Endothelial cell (in vitro differentiated cells): ENCODE data around the gene DIS3L2. TPM values are rescaled to one million over a fixed set of nuclear protein-coding genes. Genes with fewer than 3 reads are reported as not detected.
"Not testable (repeated sequence)": the region's sequence is repeated elsewhere in the genome, so short reads cannot be mapped to it uniquely, and the experiment has no call there.

Experiments
- DNase-seq: peaks from one replicate; pipeline ENCODE4 v3.0.0; 2021; ENCODE audit warnings: low spot score
- H3K27ac Mint-ChIP-seq: one replicate; pipeline ENCODE4 v1.8.0; 2021; ENCODE audit warnings: mixed read lengths, inconsistent platforms; ENCODE audit not compliant: unreplicated experiment
- H3K27me3 Mint-ChIP-seq: one replicate; pipeline ENCODE4 v1.8.0; 2021; ENCODE audit warnings: mild to moderate bottlenecking, moderate library complexity, mixed read lengths, inconsistent platforms; ENCODE audit not compliant: unreplicated experiment
- H3K36me3 Mint-ChIP-seq: one replicate; pipeline ENCODE4 v1.8.0; 2021; ENCODE audit warnings: mild to moderate bottlenecking, low read depth, mixed read lengths, inconsistent platforms; ENCODE audit not compliant: unreplicated experiment
- H3K4me1 Mint-ChIP-seq: one replicate; pipeline ENCODE4 v1.8.0; 2021; ENCODE audit warnings: mild to moderate bottlenecking, mixed read lengths, inconsistent platforms; ENCODE audit not compliant: unreplicated experiment
- H3K4me3 Mint-ChIP-seq: one replicate; pipeline ENCODE4 v1.8.0; 2021; ENCODE audit warnings: mild to moderate bottlenecking, mixed read lengths, inconsistent platforms; ENCODE audit not compliant: unreplicated experiment
- H3K9me3 Mint-ChIP-seq: one replicate; pipeline ENCODE4 v1.8.0; 2021; ENCODE audit warnings: mixed read lengths, inconsistent platforms; ENCODE audit not compliant: unreplicated experiment
- total RNA-seq: library from RNA; stranded (reverse); fragmentation: NEBNext Ultra II Directional; extraction: Animal tissue kit (Norgen Biotek cat#: 25700); gene quantifications from one replicate; pipeline ENCODE4 v1.2.1, GENCODE V29; 2021; ENCODE audit not compliant: unreplicated experiment
- TF ChIP-seq, protein P1 (sequence below): fragments of 200-600 bp; sonication (generic); IDR thresholded peaks from one replicate; pipeline ENCODE4 v1.5.0; 2021; ENCODE audit warnings: antibody characterized with exemption; ENCODE audit not compliant: unreplicated experiment

The DIS3L2 gene
- total RNA-seq, 1 donor from 2014 or later, result 42.1 TPM

DNA sequence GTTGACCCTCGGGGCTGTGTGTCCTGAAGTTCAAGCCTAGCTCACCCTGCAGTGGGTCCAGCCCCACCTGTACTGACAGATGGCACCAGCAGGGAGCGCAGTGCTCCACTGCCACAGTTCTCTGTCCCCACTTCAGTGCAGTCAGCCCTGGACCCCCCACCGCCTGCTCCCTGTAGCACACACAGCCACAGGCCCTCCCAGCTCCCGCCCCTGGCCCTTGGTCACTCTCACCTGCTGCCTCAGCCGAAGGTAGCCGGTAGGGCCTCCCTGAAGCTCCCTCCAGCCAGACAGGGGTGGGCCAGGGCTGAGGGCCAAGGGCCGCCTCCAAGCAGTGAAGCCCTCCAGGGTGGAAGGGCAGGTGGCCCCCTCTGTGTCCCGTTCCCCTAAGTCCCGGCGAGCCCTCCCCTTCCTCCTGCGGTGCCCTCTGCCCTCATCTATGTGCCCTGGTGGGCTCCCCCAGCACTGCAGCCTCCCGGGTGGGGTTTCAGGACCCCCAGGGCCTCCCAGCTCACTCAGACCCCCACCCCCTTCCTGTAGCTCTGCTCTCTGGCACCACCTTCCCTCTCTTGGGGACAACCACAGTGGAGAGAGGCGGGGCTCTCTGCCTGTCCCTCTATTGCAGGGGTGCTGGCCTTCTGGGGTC lies 406.2 kb downstream of the DIS3L2 start:
- peak; percentile 47 for DNase-seq
- TF ChIP-seq, protein P1, sequence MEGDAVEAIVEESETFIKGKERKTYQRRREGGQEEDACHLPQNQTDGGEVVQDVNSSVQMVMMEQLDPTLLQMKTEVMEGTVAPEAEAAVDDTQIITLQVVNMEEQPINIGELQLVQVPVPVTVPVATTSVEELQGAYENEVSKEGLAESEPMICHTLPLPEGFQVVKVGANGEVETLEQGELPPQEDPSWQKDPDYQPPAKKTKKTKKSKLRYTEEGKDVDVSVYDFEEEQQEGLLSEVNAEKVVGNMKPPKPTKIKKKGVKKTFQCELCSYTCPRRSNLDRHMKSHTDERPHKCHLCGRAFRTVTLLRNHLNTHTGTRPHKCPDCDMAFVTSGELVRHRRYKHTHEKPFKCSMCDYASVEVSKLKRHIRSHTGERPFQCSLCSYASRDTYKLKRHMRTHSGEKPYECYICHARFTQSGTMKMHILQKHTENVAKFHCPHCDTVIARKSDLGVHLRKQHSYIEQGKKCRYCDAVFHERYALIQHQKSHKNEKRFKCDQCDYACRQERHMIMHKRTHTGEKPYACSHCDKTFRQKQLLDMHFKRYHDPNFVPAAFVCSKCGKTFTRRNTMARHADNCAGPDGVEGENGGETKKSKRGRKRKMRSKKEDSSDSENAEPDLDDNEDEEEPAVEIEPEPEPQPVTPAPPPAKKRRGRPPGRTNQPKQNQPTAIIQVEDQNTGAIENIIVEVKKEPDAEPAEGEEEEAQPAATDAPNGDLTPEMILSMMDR, result peak; percentile 52
- H3K4me1 Mint-ChIP-seq, result no peaks in the 10 kb centered on the region
- H3K4me3 Mint-ChIP-seq, result no peak overlapping the region
- H3K27ac Mint-ChIP-seq, result no peak overlapping the region
- peaks cover 8% of the 10 kb centered on the region for H3K27me3 Mint-ChIP-seq
- no peaks in the 10 kb centered on the region for H3K36me3 Mint-ChIP-seq
- H3K9me3 Mint-ChIP-seq, result no peaks in the 10 kb centered on the region

DNA sequence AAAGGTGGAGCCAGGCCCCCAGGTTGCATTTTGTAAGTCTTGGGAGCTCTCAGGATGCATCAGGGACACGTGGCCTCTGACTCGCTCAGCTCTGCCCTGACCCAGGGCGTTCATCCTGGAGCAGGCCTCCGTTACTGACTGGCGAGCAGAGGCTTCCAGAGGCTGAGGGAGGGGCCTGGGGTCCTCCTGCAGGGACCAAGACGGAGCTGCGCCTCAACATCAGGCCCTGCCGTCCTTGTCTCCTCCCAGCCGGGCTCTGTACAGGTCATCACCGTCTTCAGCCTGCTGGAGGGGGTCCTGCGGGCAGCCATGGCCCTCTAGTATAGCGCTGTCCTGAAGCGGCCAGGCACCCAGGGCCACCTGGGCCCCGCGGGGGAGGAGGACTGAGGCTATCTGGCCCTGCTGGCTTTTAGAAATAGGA lies 406.8 kb downstream of the DIS3L2 start:
- Mint-ChIP-seq H3K9me3 (no peaks in the 10 kb centered on the region), H3K4me1 (no peaks in the 10 kb centered on the region), H3K36me3 (no peaks in the 10 kb centered on the region), H3K4me3 (no peak overlapping the region), H3K27ac (no peak overlapping the region), H3K27me3 (peaks cover 8% of the 10 kb centered on the region)
- TF ChIP-seq, protein P1, result no peak
- no peak for DNase-seq

DNA sequence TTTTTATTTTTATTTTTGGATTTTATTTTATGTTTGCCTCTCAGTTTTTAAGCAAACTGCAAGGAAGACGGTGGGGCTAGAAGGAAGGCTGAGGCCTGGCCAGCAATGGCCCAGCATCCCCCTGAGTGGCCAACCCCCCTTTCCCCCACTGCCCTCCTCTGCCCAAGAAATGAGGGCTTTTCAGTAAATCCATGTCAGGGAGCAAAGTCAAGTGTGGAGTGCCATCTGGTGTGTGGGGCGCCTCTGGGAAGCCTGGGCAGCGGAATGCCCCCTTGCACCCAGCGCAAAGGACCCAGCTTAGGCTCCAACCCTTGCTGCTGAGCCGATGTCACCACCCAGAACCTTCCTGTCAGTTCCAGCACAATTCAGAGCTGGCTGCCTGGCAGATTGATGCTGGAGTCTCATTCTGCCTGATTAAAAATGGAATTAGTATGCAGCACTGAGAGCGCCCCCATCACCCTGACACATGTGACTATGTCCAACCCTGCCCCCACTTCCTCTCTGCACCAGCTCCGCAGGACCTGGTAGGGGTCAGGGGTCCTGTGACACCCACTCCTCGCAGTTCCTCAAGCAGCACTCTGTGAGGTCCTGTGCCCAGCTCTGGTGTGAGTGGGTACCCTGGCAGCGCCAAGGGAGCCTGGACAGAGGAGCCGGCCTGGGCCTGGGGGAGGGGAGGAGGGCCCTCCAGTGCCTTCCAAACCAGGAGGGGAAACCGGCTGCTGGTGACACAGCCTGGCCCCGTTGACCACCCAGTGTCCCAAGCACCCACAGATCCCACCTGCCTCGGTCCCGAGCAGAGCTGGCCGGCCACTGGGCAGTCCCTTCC lies 407.8 kb downstream of the DIS3L2 start:
- Mint-ChIP-seq H3K27ac (no peak overlapping the region), H3K4me3 (no peak overlapping the region), H3K4me1 (no peaks in the 10 kb centered on the region), H3K27me3 (peaks cover 8% of the 10 kb centered on the region), H3K36me3 (no peaks in the 10 kb centered on the region), H3K9me3 (no peaks in the 10 kb centered on the region)
- DNase-seq, result no peak
- TF ChIP-seq, protein P1, result no peak

DNA sequence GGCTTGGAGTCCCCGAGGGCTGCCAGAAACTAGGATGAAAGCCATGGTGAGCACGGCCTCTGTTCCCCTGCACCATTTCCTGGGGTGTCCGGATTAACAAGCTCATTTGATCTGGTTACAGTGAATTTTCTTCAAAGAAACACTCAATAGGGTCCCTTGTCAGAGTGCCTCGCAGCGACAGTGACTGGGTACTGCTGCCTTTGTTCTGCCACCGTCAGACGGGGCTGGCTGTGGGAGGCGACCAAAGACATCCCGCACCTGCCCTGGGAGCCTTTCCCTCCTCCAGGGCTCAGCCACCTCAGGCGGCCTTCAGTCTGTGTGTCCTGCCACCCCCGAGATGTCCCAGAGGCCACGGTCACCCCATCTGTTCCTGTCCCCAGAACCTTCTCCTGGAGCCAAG lies 408.5 kb downstream of the DIS3L2 start:
- H3K27me3 Mint-ChIP-seq, DNase-seq, H3K36me3 Mint-ChIP-seq, H3K4me3 Mint-ChIP-seq, H3K27ac Mint-ChIP-seq, H3K9me3 Mint-ChIP-seq, H3K4me1 Mint-ChIP-seq: not testable (repeated sequence)

DNA sequence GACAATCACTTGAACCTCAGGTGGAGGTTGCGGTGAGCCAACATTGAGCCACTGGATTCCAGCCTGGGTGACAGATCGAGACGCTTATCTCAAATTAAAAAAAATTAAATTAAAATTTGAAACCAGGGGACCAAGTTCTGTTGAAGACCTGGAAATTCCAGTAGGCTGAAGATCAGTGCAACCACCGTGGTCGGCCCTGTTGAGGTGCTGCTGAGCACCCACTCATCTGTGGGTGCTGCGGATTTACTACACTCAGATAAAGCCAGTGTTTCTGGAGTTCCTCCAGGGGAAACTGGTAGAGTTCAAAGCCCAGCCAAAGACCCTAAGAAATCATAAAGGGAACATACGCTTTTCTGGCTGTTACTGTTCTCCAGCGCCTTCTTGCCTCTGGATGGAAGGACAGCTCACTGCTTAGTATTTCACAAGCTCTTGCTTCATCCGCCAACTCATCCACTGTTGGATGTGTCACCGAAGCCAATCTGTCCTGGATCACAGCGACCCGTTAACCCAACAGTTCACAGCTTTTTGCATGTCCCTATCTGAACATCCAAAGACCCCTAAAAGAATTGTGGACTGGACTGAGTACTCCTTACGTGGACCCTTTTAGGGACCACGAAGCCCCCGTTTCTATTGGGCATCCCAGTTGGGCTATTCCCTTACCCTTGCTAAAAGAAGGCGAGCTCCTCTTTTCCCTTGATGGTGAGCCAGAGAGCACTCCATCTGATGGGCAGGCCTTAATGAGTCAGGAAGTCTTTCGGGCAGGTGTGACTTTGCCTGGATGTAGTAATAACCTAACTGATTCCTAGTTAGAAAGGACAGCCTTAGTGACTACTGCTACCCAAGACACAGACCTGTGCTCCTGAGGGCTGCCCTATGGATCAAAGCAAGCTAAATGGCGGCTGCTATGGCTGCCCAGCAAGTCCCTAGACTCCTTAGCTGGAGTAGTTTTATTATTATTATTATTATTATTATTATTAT lies 411.0 kb downstream of the DIS3L2 start:
- DNase-seq, result no peak
- H3K27ac Mint-ChIP-seq, result no peak overlapping the region
- no peaks in the 10 kb centered on the region for H3K9me3 Mint-ChIP-seq
- no peak overlapping the region for H3K4me3 Mint-ChIP-seq
- no peaks in the 10 kb centered on the region for H3K36me3 Mint-ChIP-seq
- H3K27me3 Mint-ChIP-seq, result peaks cover 6% of the 10 kb centered on the region
- TF ChIP-seq, protein P1, result no peak
- no peaks in the 10 kb centered on the region for H3K4me1 Mint-ChIP-seq
